ENCODE measurements around the gene PEPD. TPM values are rescaled to one million over a fixed set of nuclear protein-coding genes. Genes with fewer than 3 reads are reported as not detected.

PEPD gene
- total RNA-seq, 4 donors from 2014 or later = 33.9 to 57.0 (median 45.0) TPM

GRCh38 chr19:33502521-33502920 is 19.1 kb downstream of the PEPD start:
- no peak for TF ChIP-seq CTCF (IDR thresholded peaks at IDR 0.05 in 4 of 5, conservative IDR thresholded peaks at IDR 0.05 in 1 of 5)
- no peak for TF ChIP-seq POLR2A (IDR thresholded peaks at IDR 0.05)
- Histone ChIP-seq H3K27me3 (no peaks in the 10 kb centered on the region), H3K4me1 (peaks cover under 1 to 6% of the 10 kb centered on the region in 2 donors), H3K9me3 (no peaks in the 10 kb centered on the region), H3K27ac (no peak overlapping the region), H3K36me3 (peaks cover 0 to 20% of the 10 kb centered on the region in 2 donors), H3K4me3 (no peak overlapping the region)
- intact Hi-C loops (cut with DNase I; ENCODE audit: low total_unique reads) (no loop called here), in situ Hi-C loops (cut with MboI; ENCODE audit: low sequenced_read_pairs in 4 of 4) (no loop called here)
- no peak for ATAC-seq
- DNase-seq = no peak

- in situ Hi-C loops (cut with MboI; ENCODE audit: low sequenced_read_pairs in 4 of 4) = no loop called here
- peaks cover 0 to 22% of the 10 kb centered on the region in 2 donors for H3K36me3 ChIP-seq
These were observed 19.8 kb downstream of the PEPD start for GRCh38 chr19:33501693-33502356.

GRCh38 chr19:33500991-33501390 is 20.6 kb downstream of the PEPD start:
- H3K4me1 ChIP-seq = no peaks in the 10 kb centered on the region
- ATAC-seq = no peak
- no peak for TF ChIP-seq CTCF (IDR thresholded peaks at IDR 0.05 in 4 of 5, conservative IDR thresholded peaks at IDR 0.05 in 1 of 5)
- no peak for TF ChIP-seq POLR2A (IDR thresholded peaks at IDR 0.05)
- intact Hi-C loops (cut with DNase I; ENCODE audit: low total_unique reads) (no loop called here), in situ Hi-C loops (cut with MboI; ENCODE audit: low sequenced_read_pairs in 4 of 4) (no loop called here)
- DNase-seq = no peak
- no peaks in the 10 kb centered on the region for H3K9me3 ChIP-seq
- H3K27ac ChIP-seq = no peak overlapping the region
- no peaks in the 10 kb centered on the region for H3K27me3 ChIP-seq
- H3K4me3 ChIP-seq = no peak overlapping the region
- H3K36me3 ChIP-seq = peaks cover 0 to 22% of the 10 kb centered on the region in 2 donors

More at GRCh38 chr19:33501693-33502356, 19.8 kb downstream of the PEPD start:
- Histone ChIP-seq H3K9me3 (no peaks in the 10 kb centered on the region), H3K4me1 (no peaks in the 10 kb centered on the region), H3K4me3 (no peak overlapping the region), H3K27ac (no peak overlapping the region), H3K27me3 (no peaks in the 10 kb centered on the region)
- intact Hi-C loops (cut with DNase I; ENCODE audit: low total_unique reads) = no loop called here
- DNase-seq (no peak), ATAC-seq (no peak)
- TF ChIP-seq POLR2A (IDR thresholded peaks at IDR 0.05) (no peak), CTCF (IDR thresholded peaks at IDR 0.05 in 4 of 5, conservative IDR thresholded peaks at IDR 0.05 in 1 of 5) (no peak)

GRCh38 chr19:33500586-33500985 is 21.0 kb downstream of the PEPD start:
- no peak for ATAC-seq
- Histone ChIP-seq H3K27ac (no peak overlapping the region), H3K27me3 (no peaks in the 10 kb centered on the region), H3K9me3 (no peaks in the 10 kb centered on the region), H3K36me3 (peaks cover 0 to 22% of the 10 kb centered on the region in 2 donors), H3K4me3 (no peak overlapping the region), H3K4me1 (no peaks in the 10 kb centered on the region)
- in situ Hi-C loops (cut with MboI; ENCODE audit: low sequenced_read_pairs in 4 of 4) (no loop called here), intact Hi-C loops (cut with DNase I; ENCODE audit: low total_unique reads) (no loop called here)
- DNase-seq = no peak
- TF ChIP-seq POLR2A (IDR thresholded peaks at IDR 0.05) (no peak), CTCF (IDR thresholded peaks at IDR 0.05 in 4 of 5, conservative IDR thresholded peaks at IDR 0.05 in 1 of 5) (no peak)
